Coronary artery (tissue), 2 donors: ENCODE data around the gene ZC3H18.

Experiments used
- DNase-seq: peaks from one replicate; pipeline ENCODE4 v3.0.0-alpha.2; 2017; ENCODE audit warnings: low spot score
- H3K27ac ChIP-seq, 2 donors: fragments of 200-600 bp; sonication (generic); one replicate each; pipeline ENCODE4 v1.5.1; 2016 to 2019
- H3K4me3 ChIP-seq: fragments of 200-600 bp; sonication (generic); 2 replicates; pipeline ENCODE4 v1.5.1; 2016; ENCODE audit warnings: mild to moderate bottlenecking, moderate library complexity
- CTCF ChIP-seq: fragments of 200-600 bp; sonication (generic); IDR thresholded peaks from one replicate; pipeline ENCODE4 v1.5.1; 2019; ENCODE audit warnings: antibody characterized with exemption

The ZC3H18 gene

DNA sequence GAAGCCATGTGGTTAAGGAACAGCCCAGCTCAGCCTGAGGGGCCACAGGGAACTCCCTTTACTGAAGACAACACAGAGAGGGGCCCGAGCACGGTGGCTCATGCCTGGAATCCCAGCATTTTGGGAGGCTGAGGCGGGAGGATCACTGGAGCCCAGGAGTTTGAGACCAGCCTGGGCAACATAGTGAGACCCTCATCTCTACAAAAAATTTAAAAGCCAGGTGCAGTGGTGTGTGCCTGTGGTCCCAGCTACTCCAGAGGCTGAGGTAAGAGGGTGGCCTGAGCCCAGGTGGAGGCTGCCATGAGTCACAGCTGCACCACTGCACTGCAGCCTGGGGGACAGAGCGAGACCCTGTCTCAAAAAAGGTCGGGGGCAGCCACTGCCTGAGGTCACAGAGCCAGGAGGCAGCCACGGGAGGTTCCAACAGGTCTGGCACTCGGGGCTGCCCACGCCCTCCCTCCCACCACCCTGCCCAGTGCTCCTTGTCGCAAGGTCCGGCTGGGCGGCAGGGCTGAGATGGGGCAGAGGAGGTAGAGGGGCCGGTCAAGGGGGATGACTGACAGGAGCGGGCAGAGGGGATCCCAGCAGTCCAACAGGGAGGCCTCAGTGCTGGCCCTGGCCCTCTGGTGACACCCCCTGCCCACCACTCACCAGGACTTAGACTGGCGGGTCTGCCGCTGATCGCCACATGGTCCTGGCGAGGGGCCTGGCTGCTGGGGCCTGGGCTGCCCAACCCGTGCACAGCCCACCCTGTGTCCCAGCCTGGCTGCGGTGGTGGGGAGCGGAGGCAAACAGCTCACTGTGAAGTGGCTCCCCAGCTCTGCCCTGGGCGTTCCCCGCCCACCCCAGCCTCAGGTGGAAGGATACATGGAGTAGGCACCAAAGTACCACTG lies 77.2 kb downstream of the ZC3H18 start:
- no peak for TF ChIP-seq CTCF
- Histone ChIP-seq H3K4me3 (no peak overlapping the region), H3K27ac (no peak overlapping the region)
- DNase-seq: no peak

DNA sequence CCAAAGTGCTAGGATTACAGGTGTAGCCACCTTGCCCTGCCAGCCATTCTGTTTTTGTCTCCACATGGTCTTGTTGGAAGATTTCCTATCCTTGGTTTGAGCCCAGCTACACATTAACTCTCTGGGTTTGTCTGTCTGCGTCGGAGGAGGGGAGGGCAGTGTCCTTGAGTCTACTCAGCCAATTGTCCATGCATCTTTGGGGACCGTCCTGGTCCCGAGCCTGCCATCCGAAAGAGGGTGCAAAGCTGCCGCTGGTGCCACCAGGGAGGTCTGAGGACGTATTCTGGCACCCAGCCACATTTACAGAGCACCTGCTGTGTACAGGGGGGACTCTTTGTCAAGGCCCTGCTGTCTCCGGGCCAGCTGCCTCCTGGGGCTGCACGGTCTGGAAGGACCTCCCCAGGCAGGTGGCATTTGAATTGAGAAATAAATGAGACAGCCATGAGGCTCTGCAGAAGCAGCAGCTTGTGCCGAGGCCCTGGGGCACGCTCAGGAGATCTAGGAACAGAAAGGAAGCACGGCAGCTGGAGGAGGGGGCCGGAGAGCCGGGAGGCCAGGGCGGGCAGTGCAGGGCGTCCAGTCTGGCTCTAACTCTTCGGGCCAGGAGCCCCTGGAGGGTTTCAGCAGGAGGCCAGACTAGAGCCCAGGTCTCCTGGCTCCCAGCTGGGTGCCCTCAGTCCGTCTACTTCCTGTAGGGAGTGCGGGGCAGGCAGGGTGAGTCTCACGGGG lies 79.2 kb downstream of the ZC3H18 start:
- Histone ChIP-seq H3K4me3 (peak overlapping the region; percentile 99), H3K27ac (peak overlapping the region in 1 of 2 donors; percentile 89)
- no peak for DNase-seq
- TF ChIP-seq CTCF: no peak

GRCh38 chr16:88649924-88650748 lies 79.9 kb downstream of the ZC3H18 start:
- DNase-seq: no peak
- TF ChIP-seq CTCF: no peak
- Histone ChIP-seq H3K4me3 (peak overlapping the region; percentile 99), H3K27ac (peak overlapping the region in 1 of 2 donors; percentile 89)

GRCh38 chr16:88650749-88651275 lies 80.6 kb downstream of the ZC3H18 start, which contains the start of gene CYBA:
Gene CYBA, minus strand, starts transcription at chr16:88651053. Its CDS starts 40 bp downstream, at chr16:88651013.
- Histone ChIP-seq H3K27ac (peak within 1 kb of the TSS in 1 of 2 donors; percentile 89), H3K4me3 (peak within 1 kb of the TSS; percentile 99)
- DNase-seq: no peak
- TF ChIP-seq CTCF: no peak

- no peak for DNase-seq
- no peak for TF ChIP-seq CTCF
- Histone ChIP-seq H3K4me3 (peak overlapping the region; percentile 99), H3K27ac (peak overlapping the region in 1 of 2 donors; percentile 89)
Measured at GRCh38 chr16:88651276-88651988, 81.2 kb downstream of the ZC3H18 start.
